SK-N-SH (cell line): ENCODE measurements around the gene RPF1. TPM values are rescaled to one million over a fixed set of nuclear protein-coding genes. Genes with fewer than 3 reads are reported as not detected.

Experiments
- CTCF ChIA-PET: fragments of 300-600, 350-600 bp; formaldehyde crosslinking; extraction: SDS; loops from one replicate; lab custom pipeline; 2021; lab: Yijun Ruan, JAX
- POLR2A ChIA-PET: fragments of 350-600 bp; sonication (Branson Sonifier 250); formaldehyde crosslinking; extraction: SDS; loops from one replicate; lab custom pipeline; 2020; ENCODE audit warnings: antibody characterized with exemption, inconsistent platforms; lab: Yijun Ruan, JAX
- DNase-seq: peaks from one replicate; pipeline ENCODE4 v3.0.0; 2012
- H2AFZ ChIP-seq: fragments of 200-600 bp; sonication (generic); 2 replicates; pipeline ENCODE4 v1.8.1; 2016; ENCODE audit warnings: antibody characterized with exemption, mild to moderate bottlenecking, low read depth
- H3F3A ChIP-seq: fragments of 200-600 bp; sonication (generic); replicated peaks from 2 replicates; pipeline ENCODE3; 2016; ENCODE audit warnings: antibody characterized with exemption, mild to moderate bottlenecking; ENCODE audit not compliant: insufficient read depth
- H3K27ac ChIP-seq, 2 experiments: fragments of 200-500 bp in 1 of 2; fragments of 200-600 bp in 1 of 2; sonication (Bioruptor generic) in 1 of 2; sonication (generic), shearing (Covaris generic) in 1 of 2; 2 replicates each; pipeline versions ENCODE4 v1.5.1 to v1.6.1; 2014 to 2016; ENCODE audit warnings: low read depth in 2 of 2, inconsistent platforms in 1 of 2, low read length in 1 of 2, mild to moderate bottlenecking in 1 of 2, mixed read lengths in 1 of 2
- H3K27me3 ChIP-seq: fragments of 200-600 bp; sonication (generic), shearing (Covaris generic); 2 replicates; pipeline ENCODE4 v1.6.1; 2016; ENCODE audit warnings: mixed run types; ENCODE audit not compliant: insufficient read depth
- H3K36me3 ChIP-seq, 2 experiments: fragments of 200-500 bp in 1 of 2; fragments of 200-600 bp in 1 of 2; sonication (Bioruptor generic) in 1 of 2; sonication (generic) in 1 of 2; replicated peaks in 1 of 2; 2 replicates each; pipeline versions ENCODE3 to v1.5.1; 2014 to 2016; ENCODE audit warnings: low read length in 1 of 2, mild to moderate bottlenecking in 1 of 2; ENCODE audit not compliant: insufficient read depth in 2 of 2, control insufficient read depth in 1 of 2
- H3K4me1 ChIP-seq, 2 experiments: fragments of 200-500 bp in 1 of 2; fragments of 200-600 bp in 1 of 2; sonication (Bioruptor generic) in 1 of 2; sonication (generic), shearing (Covaris generic) in 1 of 2; 2 replicates each; pipeline versions ENCODE4 v1.5.1 to v1.6.1; 2014 to 2016; ENCODE audit warnings: low read depth in 1 of 2, low read length in 1 of 2, mixed run types in 1 of 2; ENCODE audit not compliant: insufficient read depth in 2 of 2, control insufficient read depth in 1 of 2
- H3K4me2 ChIP-seq: fragments of 200-600 bp; sonication (generic), shearing (Covaris generic); 2 replicates; pipeline ENCODE4 v1.6.1; 2017; ENCODE audit warnings: mixed run types
- H3K4me3 ChIP-seq, 2 experiments: fragments of 200-500 bp in 1 of 2; fragments of 200-600 bp in 1 of 2; sonication (Bioruptor generic) in 1 of 2; sonication (generic), shearing (Covaris generic) in 1 of 2; 2 replicates each; pipeline versions ENCODE4 v1.5.1 to v1.8.1; 2014 to 2016; ENCODE audit warnings: low read depth in 2 of 2, inconsistent platforms in 1 of 2, low read length in 1 of 2, mild to moderate bottlenecking in 1 of 2, mixed read lengths in 1 of 2, moderate library complexity in 1 of 2
- H3K79me2 ChIP-seq: fragments of 200-600 bp; sonication (generic); 2 replicates; pipeline ENCODE4 v1.8.1; 2017; ENCODE audit warnings: mild to moderate bottlenecking; ENCODE audit not compliant: insufficient read depth
- H3K9ac ChIP-seq: fragments of 200-600 bp; sonication (generic); 2 replicates; pipeline ENCODE4 v1.6.1; 2017; ENCODE audit warnings: mixed run types
- H3K9me2 ChIP-seq: fragments of 200-600 bp; sonication (generic); 2 replicates; pipeline ENCODE4 v1.6.1; 2017; ENCODE audit warnings: mixed run types
- H3K9me3 ChIP-seq: fragments of 200-600 bp; sonication (generic); 2 replicates; pipeline ENCODE4 v1.6.1; 2017; ENCODE audit warnings: mixed run types, mild to moderate bottlenecking, moderate library complexity
- H4K20me1 ChIP-seq: fragments of 200-600 bp; sonication (generic); 2 replicates; pipeline ENCODE4 v1.6.1; 2017; ENCODE audit warnings: mild to moderate bottlenecking, mixed run types; ENCODE audit not compliant: insufficient read depth
- CTCF ChIP-seq: fragments of 200-600 bp; sonication (generic); IDR thresholded peaks from 2 replicates; pipeline ENCODE4 v1.6.1; 2017; ENCODE audit warnings: antibody characterized with exemption, mild to moderate bottlenecking, moderate library complexity
- FOSL2 ChIP-seq: IDR thresholded peaks from 2 replicates; pipeline ENCODE4 v1.4.0; 2012; ENCODE audit warnings: low read depth, mild to moderate bottlenecking, moderate library complexity, borderline replicate concordance
- FOXJ3 ChIP-seq: sonication (generic); formaldehyde crosslinking; IDR thresholded peaks from 2 replicates; pipeline ENCODE4 v1.5.1; 2020; ENCODE audit warnings: mild to moderate bottlenecking, missing genetic modification reagents
- GABPA ChIP-seq: IDR thresholded peaks from 2 replicates; pipeline ENCODE4 v1.4.0; 2012; ENCODE audit warnings: low read depth, mild to moderate bottlenecking
- GATA2 ChIP-seq: sonication (generic); formaldehyde crosslinking; IDR thresholded peaks from 2 replicates; pipeline ENCODE4 v1.5.0; 2020; ENCODE audit warnings: mild to moderate bottlenecking, missing genetic modification reagents
- IRF3 ChIP-seq: fragments of 150-350 bp; IDR thresholded peaks from 2 replicates; pipeline ENCODE4 v1.6.1; 2016; ENCODE audit warnings: mild to moderate bottlenecking, low read depth, low read length
- MAX ChIP-seq: IDR thresholded peaks from 2 replicates; pipeline ENCODE4 v1.4.0; 2012; ENCODE audit warnings: low read depth
- MEF2A ChIP-seq: IDR thresholded peaks from 2 replicates; pipeline ENCODE4 v1.4.0; 2012; ENCODE audit warnings: low read depth, borderline replicate concordance
- MXI1 ChIP-seq: IDR thresholded peaks from 2 replicates; pipeline ENCODE4 v1.6.1; 2012; ENCODE audit warnings: mild to moderate bottlenecking, low read depth, low read length, improper control_type of control experiment
- NFIC ChIP-seq: IDR thresholded peaks from 2 replicates; pipeline ENCODE4 v1.4.0; 2012; ENCODE audit warnings: borderline replicate concordance
- NRF1 ChIP-seq: IDR thresholded peaks from 2 replicates; pipeline ENCODE4 v1.6.1; 2012; ENCODE audit warnings: low read depth, mild to moderate bottlenecking, low read length
- POLR2AphosphoS5 ChIP-seq: IDR thresholded peaks from 2 replicates; pipeline ENCODE4 v1.6.1; 2012; ENCODE audit warnings: low read depth, low read length
- SIN3A ChIP-seq: IDR thresholded peaks from 2 replicates; pipeline ENCODE4 v1.6.1; 2012; ENCODE audit warnings: low read depth, mild to moderate bottlenecking, low read length, moderate library complexity, borderline replicate concordance
- SMC3 ChIP-seq: IDR thresholded peaks from 2 replicates; pipeline ENCODE4 v1.6.1; 2012; ENCODE audit warnings: low read depth, low read length, improper control_type of control experiment
- TAF1 ChIP-seq: IDR thresholded peaks from 2 replicates; pipeline ENCODE4 v1.6.1; 2012; ENCODE audit warnings: low read depth, mild to moderate bottlenecking, low read length, moderate library complexity, borderline replicate concordance
- USF2 ChIP-seq: fragments of 150-350 bp; IDR thresholded peaks from 2 replicates; pipeline ENCODE4 v1.6.1; 2017; ENCODE audit warnings: antibody characterized with exemption, low read length, low read depth, borderline replicate concordance
- WGBS: methylation state at CpG from one replicate; pipeline ENCODE4 v1.1.6; 2017; ENCODE audit warnings: low lambda C conversion rate; 5-methylcytosine and 5-hydroxymethylcytosine counted together
- polyA plus RNA-seq, 3 experiments: library from polyadenylated mRNA; depleted of rRNA; stranded (reverse); fragments of >200 nt; gene quantifications; 2 replicates each; pipeline ENCODE4 v1.2.3, GENCODE V29; 2012

Gene RPF1
- polyA plus RNA-seq, 1 of the 3 experiments (the other 2 are of a cell fraction) = 22.6 TPM

- CTCF ChIA-PET = no interaction called here
- TF ChIP-seq NRF1 = no peak
- no peak for TF ChIP-seq IRF3
- TF ChIP-seq USF2 = no peak
- TF ChIP-seq SMC3 = no peak
- no peak for TF ChIP-seq MEF2A
- TF ChIP-seq GABPA = no peak
- no peak for TF ChIP-seq FOSL2
- no peak for TF ChIP-seq GATA2 (CRISPR knock-in tag)
- TF ChIP-seq FOXJ3 = no peak
- no peak for TF ChIP-seq POLR2AphosphoS5
- no peak for TF ChIP-seq NFIC
- TF ChIP-seq SIN3A = no peak
Measured at GRCh38 chr1:84462118-84462517, 16.9 kb upstream of the RPF1 start.

GRCh38 chr1:84467298-84467697 is 11.8 kb upstream of the RPF1 start:
- Histone ChIP-seq H3K9ac (no peak overlapping the region), H3K9me2 (no peaks in the 10 kb centered on the region), H4K20me1 (no peaks in the 10 kb centered on the region), H3K27me3 (no peaks in the 10 kb centered on the region; the same call in 1 of the 2 replicates), H3F3A (no peaks in the 10 kb centered on the region), H3K9me3 (no peaks in the 10 kb centered on the region), H3K27ac (no peak overlapping the region), H3K4me2 (no peak overlapping the region), H2AFZ (no peak overlapping the region), H3K4me3 (no peak overlapping the region), H3K79me2 (no peaks in the 10 kb centered on the region), H3K36me3 (no peaks in the 10 kb centered on the region), H3K4me1 (no peaks in the 10 kb centered on the region)
- ChIA-PET CTCF (no interaction called here), POLR2A (no interaction called here)
- TF ChIP-seq TAF1 = no peak
- TF ChIP-seq USF2 = no peak
- TF ChIP-seq MAX = no peak
- no peak for TF ChIP-seq CTCF
- TF ChIP-seq MXI1 = no peak
- DNase-seq = no peak

More at GRCh38 chr1:84462118-84462517, 16.9 kb upstream of the RPF1 start:
- Histone ChIP-seq H4K20me1 (no peaks in the 10 kb centered on the region), H3K4me3 (no peak overlapping the region), H3K9me2 (no peaks in the 10 kb centered on the region), H3K79me2 (no peaks in the 10 kb centered on the region), H2AFZ (no peak overlapping the region), H3K9me3 (no peaks in the 10 kb centered on the region), H3K9ac (no peak overlapping the region), H3K4me1 (no peaks in the 10 kb centered on the region), H3F3A (no peaks in the 10 kb centered on the region), H3K36me3 (no peaks in the 10 kb centered on the region), H3K4me2 (no peak overlapping the region), H3K27ac (no peak overlapping the region), H3K27me3 (no peaks in the 10 kb centered on the region; the same call in 1 of the 2 replicates)
- no peak for DNase-seq
- 46% methylated on average over 1 of the region's 1 CpG for WGBS
- POLR2A ChIA-PET = no interaction called here
